ENCODE results near the gene KCNQ1. TPM values are rescaled to one million over a fixed set of nuclear protein-coding genes. Genes with fewer than 3 reads are reported as not detected.
A peak's percentile ranks its signal among the peaks of the same experiment; 100 is the strongest.

KCNQ1 gene
- total RNA-seq, 4 donors from 2014 or later, result 5.6 to 46.8 (median 24.6) TPM

DNA sequence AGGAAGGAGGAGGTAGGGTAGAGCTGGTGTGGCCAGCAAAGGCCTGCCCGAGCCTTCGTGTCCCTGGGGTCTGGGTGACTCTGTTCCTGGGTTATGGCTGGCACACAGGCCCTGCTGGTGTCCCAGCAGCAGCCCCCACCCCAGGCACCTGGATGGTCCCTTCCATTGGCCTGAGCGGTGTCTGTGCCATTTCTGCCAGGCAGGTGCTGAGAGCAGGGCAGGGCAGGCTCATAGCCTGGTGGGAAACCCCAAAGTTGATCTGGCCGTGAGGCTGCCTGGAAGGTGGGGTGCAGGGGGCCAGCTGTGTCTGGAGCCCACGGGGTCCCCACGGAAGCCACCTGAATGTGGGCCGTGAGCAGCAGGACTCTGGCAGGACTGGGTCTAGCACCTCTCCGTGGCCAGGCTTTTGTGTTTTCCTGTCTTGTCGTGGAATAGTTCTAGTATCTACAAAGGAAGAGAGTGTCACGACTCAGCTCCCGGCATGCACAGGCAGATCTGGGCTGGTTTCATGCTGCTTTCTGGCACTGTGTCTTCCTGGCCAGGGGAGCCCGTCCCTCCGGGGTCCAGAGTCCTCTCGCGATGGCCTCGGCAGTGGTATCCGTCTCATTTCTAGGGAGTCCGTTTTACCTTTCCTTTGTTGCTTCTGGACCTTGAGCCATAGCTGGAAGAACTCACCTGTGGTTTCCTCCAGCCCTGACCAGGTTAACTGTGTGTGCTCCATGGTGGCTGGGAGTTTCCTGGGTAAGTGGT, 83.7 kb downstream of the KCNQ1 start:
- in situ Hi-C loops (cut with MboI; ENCODE audit: low pct_ligation_motif_present in 1 of 4, low pct_unique_long_range_greater_than_20kb in 1 of 4, low sequenced_read_pairs in 3 of 4), result loop anchor here in 2 of 4 donors (10.0 to 25.0 kb wide), 2 partner anchors 94 to 559 kb away; no protein-coding TSS in a partner anchor
- H3K4me3 ChIP-seq, result no peak overlapping the region
- 20 to 55% methylated on average over 1 to 15 of the region's 18 CpGs for WGBS, 2 donors (ENCODE audit: low coverage in 1 of 2)
- H3K27ac ChIP-seq, result peak overlapping the region in 2 of 4 donors; percentile 18 to 78
- no peak for TF ChIP-seq POLR2AphosphoS5 (IDR thresholded peaks at IDR 0.05)
- no peak for TF ChIP-seq POLR2A (IDR thresholded peaks at IDR 0.05)
- TF ChIP-seq EP300 (IDR thresholded peaks at IDR 0.05; ENCODE audit: low read depth), result no peak
- TF ChIP-seq, protein P1, sequence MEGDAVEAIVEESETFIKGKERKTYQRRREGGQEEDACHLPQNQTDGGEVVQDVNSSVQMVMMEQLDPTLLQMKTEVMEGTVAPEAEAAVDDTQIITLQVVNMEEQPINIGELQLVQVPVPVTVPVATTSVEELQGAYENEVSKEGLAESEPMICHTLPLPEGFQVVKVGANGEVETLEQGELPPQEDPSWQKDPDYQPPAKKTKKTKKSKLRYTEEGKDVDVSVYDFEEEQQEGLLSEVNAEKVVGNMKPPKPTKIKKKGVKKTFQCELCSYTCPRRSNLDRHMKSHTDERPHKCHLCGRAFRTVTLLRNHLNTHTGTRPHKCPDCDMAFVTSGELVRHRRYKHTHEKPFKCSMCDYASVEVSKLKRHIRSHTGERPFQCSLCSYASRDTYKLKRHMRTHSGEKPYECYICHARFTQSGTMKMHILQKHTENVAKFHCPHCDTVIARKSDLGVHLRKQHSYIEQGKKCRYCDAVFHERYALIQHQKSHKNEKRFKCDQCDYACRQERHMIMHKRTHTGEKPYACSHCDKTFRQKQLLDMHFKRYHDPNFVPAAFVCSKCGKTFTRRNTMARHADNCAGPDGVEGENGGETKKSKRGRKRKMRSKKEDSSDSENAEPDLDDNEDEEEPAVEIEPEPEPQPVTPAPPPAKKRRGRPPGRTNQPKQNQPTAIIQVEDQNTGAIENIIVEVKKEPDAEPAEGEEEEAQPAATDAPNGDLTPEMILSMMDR (IDR thresholded peaks at IDR 0.05), result no peak
- intact Hi-C loops (cut with DNase I; ENCODE audit: low total_unique reads), result loop anchor here (5.0 to 10.0 kb wide), 2 partner anchors 101 to 334 kb away; no protein-coding TSS in a partner anchor
- no peaks in the 10 kb centered on the region for H3K27me3 ChIP-seq
- DNase-seq, result peak; percentile 32
- no peaks in the 10 kb centered on the region for H3K9me3 ChIP-seq
- peaks cover 17 to 36% (median 23%) of the 10 kb centered on the region in 4 donors for H3K4me1 ChIP-seq
- H3K36me3 ChIP-seq, result no peaks in the 10 kb centered on the region

- peak; percentile 3 for DNase-seq
- TF ChIP-seq, protein P1 (IDR thresholded peaks at IDR 0.05), result no peak
- TF ChIP-seq POLR2AphosphoS5 (IDR thresholded peaks at IDR 0.05) (no peak), EP300 (IDR thresholded peaks at IDR 0.05; ENCODE audit: low read depth) (no peak), POLR2A (IDR thresholded peaks at IDR 0.05) (no peak)
- intact Hi-C loops (cut with DNase I; ENCODE audit: low total_unique reads) (loop anchor here (5.0 to 10.0 kb wide), 2 partner anchors 102 to 334 kb away; no protein-coding TSS in a partner anchor), in situ Hi-C loops (cut with MboI; ENCODE audit: low pct_ligation_motif_present in 1 of 4, low pct_unique_long_range_greater_than_20kb in 1 of 4, low sequenced_read_pairs in 3 of 4) (loop anchor here in 2 of 4 donors (10.0 to 25.0 kb wide), 2 partner anchors 94 to 558 kb away; no protein-coding TSS in a partner anchor)
- Histone ChIP-seq H3K4me1 (peaks cover 19 to 41% (median 23%) of the 10 kb centered on the region in 4 donors), H3K27ac (peak overlapping the region in 1 of 4 donors; percentile 78), H3K36me3 (no peaks in the 10 kb centered on the region), H3K27me3 (no peaks in the 10 kb centered on the region), H3K4me3 (no peak overlapping the region), H3K9me3 (no peaks in the 10 kb centered on the region)
- 80 to 82% methylated on average over 1 to 10 of the region's 10 CpGs for WGBS, 2 donors (ENCODE audit: low coverage in 1 of 2)
Measured at GRCh38 chr11:2529173-2529572, 84.4 kb downstream of the KCNQ1 start.

- no peak for TF ChIP-seq EP300 (IDR thresholded peaks at IDR 0.05; ENCODE audit: low read depth)
- TF ChIP-seq, protein P1 (IDR thresholded peaks at IDR 0.05), result no peak
- TF ChIP-seq POLR2A (IDR thresholded peaks at IDR 0.05), result no peak
- no peak for TF ChIP-seq POLR2AphosphoS5 (IDR thresholded peaks at IDR 0.05)
- no peak overlapping the region for H3K27ac ChIP-seq
- H3K4me1 ChIP-seq, result peaks cover 19 to 41% (median 23%) of the 10 kb centered on the region in 4 donors
- H3K9me3 ChIP-seq, result no peaks in the 10 kb centered on the region
- peak; percentile 6 for DNase-seq
- in situ Hi-C loops (cut with MboI; ENCODE audit: low pct_ligation_motif_present in 1 of 4, low pct_unique_long_range_greater_than_20kb in 1 of 4, low sequenced_read_pairs in 3 of 4), result loop anchor here (5.0 to 25.0 kb wide), 5 partner anchors 95 to 558 kb away; partner anchors contain the start of gene CDKN1C (in 3 of the 4)
- no peaks in the 10 kb centered on the region for H3K27me3 ChIP-seq
- intact Hi-C loops (cut with DNase I; ENCODE audit: low total_unique reads), result loop anchor here (5.0 to 10.0 kb wide), 2 partner anchors 102 to 335 kb away; no protein-coding TSS in a partner anchor
- 79 to 90% methylated on average over 3 to 14 of the region's 14 CpGs for WGBS, 2 donors (ENCODE audit: low coverage in 1 of 2)
- no peak overlapping the region for H3K4me3 ChIP-seq
- H3K36me3 ChIP-seq, result no peaks in the 10 kb centered on the region
Measured at GRCh38 chr11:2529636-2530035, 84.8 kb downstream of the KCNQ1 start.

DNA sequence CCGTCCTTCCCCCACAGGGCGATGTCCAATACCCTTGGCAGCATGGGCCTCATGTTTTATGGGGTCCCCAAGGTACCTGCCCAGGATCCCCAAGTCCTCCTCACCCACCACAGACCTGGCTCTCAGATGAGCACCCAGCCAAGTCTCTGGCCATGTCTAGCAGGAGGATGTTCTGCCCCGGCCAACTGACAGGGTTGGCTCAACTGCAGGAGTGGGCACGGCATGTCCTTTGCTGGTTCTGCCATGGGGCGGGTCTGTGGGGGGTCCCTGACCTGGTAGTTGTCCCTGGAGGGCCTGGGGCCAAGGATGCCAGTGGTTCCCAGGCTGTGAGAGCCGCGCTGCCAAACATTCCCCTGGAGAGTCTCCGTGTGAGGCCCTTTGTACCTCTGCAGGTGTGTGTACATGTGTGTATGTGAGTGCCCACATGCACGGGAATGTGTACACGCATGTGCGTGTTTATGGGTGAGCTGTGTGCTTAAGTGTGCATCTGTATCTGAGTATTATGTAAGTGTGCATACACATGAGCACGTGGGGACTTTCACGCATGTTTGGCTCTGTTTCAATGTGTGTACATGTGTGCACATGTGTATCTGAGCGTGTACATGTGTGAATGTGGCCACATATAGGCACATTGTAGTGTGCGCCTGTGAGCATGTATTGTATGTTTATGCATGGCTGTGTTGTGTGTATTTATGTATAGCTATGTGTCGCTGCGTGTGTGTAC, 85.5 kb downstream of the KCNQ1 start:
- peak; percentile 6 for DNase-seq
- in situ Hi-C loops (cut with MboI; ENCODE audit: low pct_ligation_motif_present in 1 of 4, low pct_unique_long_range_greater_than_20kb in 1 of 4, low sequenced_read_pairs in 3 of 4) (loop anchor here (5.0 to 25.0 kb wide), 4 partner anchors 103 to 557 kb away; partner anchors contain the start of gene CDKN1C (in 3 of the 4)), intact Hi-C loops (cut with DNase I; ENCODE audit: low total_unique reads) (no loop called here)
- H3K27ac ChIP-seq, result no peak overlapping the region
- H3K36me3 ChIP-seq, result no peaks in the 10 kb centered on the region
- TF ChIP-seq, protein P1 (IDR thresholded peaks at IDR 0.05), result no peak
- TF ChIP-seq POLR2AphosphoS5 (IDR thresholded peaks at IDR 0.05) (no peak), EP300 (IDR thresholded peaks at IDR 0.05; ENCODE audit: low read depth) (no peak), POLR2A (IDR thresholded peaks at IDR 0.05) (no peak)
- no peaks in the 10 kb centered on the region for H3K9me3 ChIP-seq
- H3K4me3 ChIP-seq, result no peak overlapping the region
- 85 to 93% methylated on average over 5 to 17 of the region's 17 CpGs for WGBS, 2 donors (ENCODE audit: low coverage in 1 of 2)
- peaks cover 19 to 41% (median 23%) of the 10 kb centered on the region in 4 donors for H3K4me1 ChIP-seq
- H3K27me3 ChIP-seq, result no peaks in the 10 kb centered on the region
